GM12873 (cell line): ENCODE results near the gene MEPCE.

Experiments used
- CTCF ChIP-seq: IDR thresholded peaks from 2 replicates; pipeline ENCODE4 v1.5.1; 2012; ENCODE audit warnings: low read depth, mild to moderate bottlenecking, moderate library complexity, low read length, control low read depth; ENCODE audit not compliant: insufficient read depth; ENCODE audit errors: missing control alignments

Gene MEPCE

GRCh38 chr7:100429637-100430492 is at the start of gene MEPCE:
Gene MEPCE (plus strand): TSS chr7:100429831. CDS start chr7:100430019, 188 bp downstream.
- TF ChIP-seq CTCF = no peak

- no peak for TF ChIP-seq CTCF
Measured at GRCh38 chr7:100380196-100380595, 49.4 kb upstream of the MEPCE start.

- no peak for TF ChIP-seq CTCF
Measured at GRCh38 chr7:100384628-100385294, 44.9 kb upstream of the MEPCE start.

- TF ChIP-seq CTCF = no peak
Measured at GRCh38 chr7:100386940-100387339, 42.7 kb upstream of the MEPCE start.

- TF ChIP-seq CTCF = no peak
Measured at GRCh38 chr7:100387695-100388094, 41.9 kb upstream of the MEPCE start.

GRCh38 chr7:100389437-100390088 is 40.1 kb upstream of the MEPCE start:
- no peak for TF ChIP-seq CTCF
